ENCODE data around the gene NOD2.
A peak's percentile ranks its signal among the peaks of the same experiment; 100 is the strongest.

The NOD2 gene

GRCh38 chr16:50717494-50717893 lies 24.1 kb downstream of the NOD2 start:
- no peaks in the 10 kb centered on the region for H3K36me3 ChIP-seq
- H3K9me3 ChIP-seq (ENCODE audit: severe bottlenecking): no peaks in the 10 kb centered on the region
- no peak for DNase-seq
- no peak overlapping the region for H3K4me3 ChIP-seq (ENCODE audit: low read depth, low read length)
- no peak for TF ChIP-seq CTCF (IDR thresholded peaks at IDR 0.05; ENCODE audit: low read depth, low read length)
- no peak overlapping the region for H3K27ac ChIP-seq
- no peaks in the 10 kb centered on the region for H3K27me3 ChIP-seq (ENCODE audit: insufficient read depth, low read depth, severe bottlenecking)

- no peaks in the 10 kb centered on the region for H3K9me3 ChIP-seq (ENCODE audit: severe bottlenecking)
- no peaks in the 10 kb centered on the region for H3K36me3 ChIP-seq
- no peak overlapping the region for H3K27ac ChIP-seq
- TF ChIP-seq CTCF (IDR thresholded peaks at IDR 0.05; ENCODE audit: low read depth, low read length): no peak
- H3K4me3 ChIP-seq (ENCODE audit: low read depth, low read length): no peak overlapping the region
- DNase-seq: no peak
- no peaks in the 10 kb centered on the region for H3K27me3 ChIP-seq (ENCODE audit: insufficient read depth, low read depth, severe bottlenecking)
These were observed 24.8 kb downstream of the NOD2 start for GRCh38 chr16:50718061-50718760.

GRCh38 chr16:50718761-50719400 lies 25.5 kb downstream of the NOD2 start:
- no peak for TF ChIP-seq CTCF (IDR thresholded peaks at IDR 0.05; ENCODE audit: low read depth, low read length)
- Histone ChIP-seq H3K27me3 (ENCODE audit: insufficient read depth, low read depth, severe bottlenecking) (no peaks in the 10 kb centered on the region), H3K36me3 (no peaks in the 10 kb centered on the region), H3K4me3 (ENCODE audit: low read depth, low read length) (no peak overlapping the region), H3K27ac (no peak overlapping the region), H3K9me3 (ENCODE audit: severe bottlenecking) (no peaks in the 10 kb centered on the region)
- DNase-seq: no peak

- 0 out of 2 replicates have a peak, but pooled peaks have one; percentile 11 for TF ChIP-seq CTCF (IDR thresholded peaks at IDR 0.05; ENCODE audit: low read depth, low read length)
- DNase-seq: no peak
- no peaks in the 10 kb centered on the region for H3K36me3 ChIP-seq
- no peaks in the 10 kb centered on the region for H3K9me3 ChIP-seq (ENCODE audit: severe bottlenecking)
- no peak overlapping the region for H3K4me3 ChIP-seq (ENCODE audit: low read depth, low read length)
- H3K27ac ChIP-seq: no peak overlapping the region
- no peaks in the 10 kb centered on the region for H3K27me3 ChIP-seq (ENCODE audit: insufficient read depth, low read depth, severe bottlenecking)
These were observed 26.3 kb downstream of the NOD2 start for GRCh38 chr16:50719401-50720337.

GRCh38 chr16:50721549-50722404 lies 28.4 kb downstream of the NOD2 start:
- Histone ChIP-seq H3K27me3 (ENCODE audit: insufficient read depth, low read depth, severe bottlenecking) (no peaks in the 10 kb centered on the region), H3K4me3 (ENCODE audit: low read depth, low read length) (no peak overlapping the region), H3K36me3 (no peaks in the 10 kb centered on the region), H3K27ac (no peak overlapping the region), H3K9me3 (ENCODE audit: severe bottlenecking) (no peaks in the 10 kb centered on the region)
- DNase-seq: no peak
- TF ChIP-seq CTCF (IDR thresholded peaks at IDR 0.05; ENCODE audit: low read depth, low read length): no peak

Data from WERI-Rb-1 (cell line).